Measurements from ENCODE around the gene STYXL1.

DNA sequence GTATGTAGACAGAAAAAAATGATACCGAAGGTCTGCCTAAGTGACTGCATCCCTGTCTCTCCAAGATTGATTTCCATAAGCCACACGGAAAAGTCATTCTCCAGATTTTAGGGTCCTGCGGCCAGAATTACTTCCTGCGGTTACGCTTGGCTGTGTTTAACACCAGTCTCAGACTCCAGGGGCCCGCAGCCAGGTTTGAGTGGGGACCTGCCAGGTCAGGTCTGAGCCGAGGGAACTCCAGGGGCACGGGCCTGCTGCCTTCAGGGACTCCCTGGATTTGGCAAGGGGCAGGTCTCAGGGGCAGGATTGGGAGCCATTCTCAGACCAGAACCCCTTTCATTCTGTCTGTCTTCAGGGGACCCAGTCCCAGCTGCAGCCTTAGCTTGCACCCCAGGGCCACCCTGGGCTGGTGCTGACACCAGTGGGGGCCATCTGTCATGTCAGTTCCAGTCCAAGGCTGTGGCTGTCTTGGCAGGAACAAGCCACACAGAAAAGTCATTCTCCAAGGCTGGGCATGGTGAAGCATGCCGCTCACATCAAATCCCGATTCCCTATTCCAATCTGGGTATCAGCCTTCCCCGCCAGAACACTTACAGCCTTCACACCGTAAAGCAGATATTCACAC lies 92.4 kb downstream of the STYXL1 start:
- no peak for TF ChIP-seq EZH2 (IDR thresholded peaks at IDR 0.05; ENCODE audit: borderline replicate concordance, low read depth, low read length, severe bottlenecking)
- TF ChIP-seq, protein P1, sequence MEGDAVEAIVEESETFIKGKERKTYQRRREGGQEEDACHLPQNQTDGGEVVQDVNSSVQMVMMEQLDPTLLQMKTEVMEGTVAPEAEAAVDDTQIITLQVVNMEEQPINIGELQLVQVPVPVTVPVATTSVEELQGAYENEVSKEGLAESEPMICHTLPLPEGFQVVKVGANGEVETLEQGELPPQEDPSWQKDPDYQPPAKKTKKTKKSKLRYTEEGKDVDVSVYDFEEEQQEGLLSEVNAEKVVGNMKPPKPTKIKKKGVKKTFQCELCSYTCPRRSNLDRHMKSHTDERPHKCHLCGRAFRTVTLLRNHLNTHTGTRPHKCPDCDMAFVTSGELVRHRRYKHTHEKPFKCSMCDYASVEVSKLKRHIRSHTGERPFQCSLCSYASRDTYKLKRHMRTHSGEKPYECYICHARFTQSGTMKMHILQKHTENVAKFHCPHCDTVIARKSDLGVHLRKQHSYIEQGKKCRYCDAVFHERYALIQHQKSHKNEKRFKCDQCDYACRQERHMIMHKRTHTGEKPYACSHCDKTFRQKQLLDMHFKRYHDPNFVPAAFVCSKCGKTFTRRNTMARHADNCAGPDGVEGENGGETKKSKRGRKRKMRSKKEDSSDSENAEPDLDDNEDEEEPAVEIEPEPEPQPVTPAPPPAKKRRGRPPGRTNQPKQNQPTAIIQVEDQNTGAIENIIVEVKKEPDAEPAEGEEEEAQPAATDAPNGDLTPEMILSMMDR (IDR thresholded peaks at IDR 0.05; ENCODE audit: borderline replicate concordance, extremely low read depth, low read length, poor library complexity, severe bottlenecking), result no peak
